ENCODE results near the gene FOXB2. TPM values are rescaled to one million over a fixed set of nuclear protein-coding genes. Genes with fewer than 3 reads are reported as not detected.

FOXB2 gene
- polyA plus RNA-seq, 1 of the 3 experiments (the other 2 are of a cell fraction): not detected

DNA sequence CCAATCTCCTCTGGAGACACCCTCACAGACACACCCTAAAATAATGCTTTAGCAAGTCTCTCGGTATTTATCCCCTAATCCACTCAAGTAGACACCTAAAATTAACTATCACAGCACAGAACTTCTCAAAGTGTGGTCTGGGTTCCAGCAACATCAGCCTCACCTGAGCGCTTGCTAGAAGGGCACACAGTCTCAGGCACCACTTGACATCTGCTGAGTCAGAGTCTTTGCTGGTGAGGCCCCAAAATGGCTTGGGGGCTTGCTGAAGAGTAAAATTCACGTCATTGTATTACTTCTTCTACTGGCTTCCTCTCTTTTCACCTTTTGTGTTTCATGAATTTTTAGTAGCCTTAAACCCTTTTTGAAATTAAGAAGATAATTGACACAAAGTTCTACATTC, 9.0 kb downstream of the FOXB2 start:
- ChIA-PET CTCF (interaction anchor here (1.5 kb wide), 1 partner anchor 14 kb away, joined by 3 read pairs; no protein-coding TSS in a partner anchor), POLR2A (no interaction called here)
- Histone ChIP-seq H3K27ac (ENCODE audit: low read depth in 2 of 2, low read length in 1 of 2) (no peak overlapping the region), H3K9me3 (no peaks in the 10 kb centered on the region), H3K9ac (no peak overlapping the region), H3F3A (replicated peaks; ENCODE audit: insufficient read depth) (no peaks in the 10 kb centered on the region), H3K9me2 (no peaks in the 10 kb centered on the region), H3K4me2 (no peak overlapping the region), H3K27me3 (ENCODE audit: insufficient read depth) (peaks cover 64% of the 10 kb centered on the region), H3K36me3 (replicated peaks in 1 of 2; ENCODE audit: control insufficient read depth in 1 of 2, insufficient read depth in 2 of 2, low read length in 1 of 2) (no peaks in the 10 kb centered on the region), H3K4me3 (ENCODE audit: low read depth in 2 of 2, low read length in 1 of 2) (no peak overlapping the region), H3K79me2 (ENCODE audit: insufficient read depth) (no peaks in the 10 kb centered on the region), H4K20me1 (ENCODE audit: insufficient read depth) (no peaks in the 10 kb centered on the region), H2AFZ (ENCODE audit: low read depth) (no peak overlapping the region), H3K4me1 (ENCODE audit: control insufficient read depth in 1 of 2, insufficient read depth in 2 of 2, low read depth in 1 of 2, low read length in 1 of 2) (no peaks in the 10 kb centered on the region)
- 10% methylated on average over 3 of the region's 3 CpGs for WGBS (ENCODE audit: low lambda C conversion rate)
- TF ChIP-seq GATA2 (CRISPR knock-in tag; IDR thresholded peaks at IDR 0.05): no peak
- TF ChIP-seq FOXM1 (IDR thresholded peaks at IDR 0.05; ENCODE audit: low read depth): no peak
- DNase-seq: no peak

DNA sequence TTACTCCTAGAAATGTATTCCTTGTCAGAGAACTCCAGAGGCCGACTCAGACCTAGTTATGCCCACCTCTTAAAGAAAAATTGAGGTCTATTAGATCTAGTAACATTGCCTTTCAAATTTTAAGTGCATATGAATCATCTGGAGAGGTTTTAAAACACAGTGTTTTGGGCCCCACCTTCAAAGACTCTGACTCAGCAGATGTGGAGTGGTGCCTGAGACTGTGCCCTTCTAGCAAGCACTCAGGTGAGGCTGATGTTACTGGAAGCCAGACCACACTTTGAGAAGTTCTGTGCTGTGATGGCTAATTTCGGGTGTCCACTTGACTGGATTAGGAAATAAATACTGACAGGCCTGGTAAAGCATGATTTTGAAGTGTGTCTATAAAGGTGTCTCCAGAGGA, 10.6 kb downstream of the FOXB2 start:
- TF ChIP-seq EP300 (IDR thresholded peaks at IDR 0.05; ENCODE audit: borderline replicate concordance in 1 of 2, low read depth in 1 of 2, low read length in 1 of 2): no peak
- TF ChIP-seq MEF2A (IDR thresholded peaks at IDR 0.05; ENCODE audit: borderline replicate concordance, low read depth): no peak
- no peak for TF ChIP-seq ZBTB33 (IDR thresholded peaks at IDR 0.05; ENCODE audit: borderline replicate concordance, low read depth)
- TF ChIP-seq POLR2AphosphoS5 (IDR thresholded peaks at IDR 0.05; ENCODE audit: low read depth, low read length): no peak
- no peak for TF ChIP-seq IRF3 (IDR thresholded peaks at IDR 0.05; ENCODE audit: low read depth, low read length)
- no peak for TF ChIP-seq USF2 (IDR thresholded peaks at IDR 0.05; ENCODE audit: borderline replicate concordance, low read depth, low read length)
- TF ChIP-seq RFX5 (IDR thresholded peaks at IDR 0.05; ENCODE audit: low read length): no peak
- no peak for TF ChIP-seq JUND (IDR thresholded peaks at IDR 0.05)
- no peak for TF ChIP-seq YY1 (IDR thresholded peaks at IDR 0.05; ENCODE audit: low read depth)
- no peak for TF ChIP-seq NRF1 (IDR thresholded peaks at IDR 0.05; ENCODE audit: low read depth, low read length)
- TF ChIP-seq TEAD4 (IDR thresholded peaks at IDR 0.05; ENCODE audit: borderline replicate concordance, insufficient read depth): no peak
- TF ChIP-seq, protein P1, sequence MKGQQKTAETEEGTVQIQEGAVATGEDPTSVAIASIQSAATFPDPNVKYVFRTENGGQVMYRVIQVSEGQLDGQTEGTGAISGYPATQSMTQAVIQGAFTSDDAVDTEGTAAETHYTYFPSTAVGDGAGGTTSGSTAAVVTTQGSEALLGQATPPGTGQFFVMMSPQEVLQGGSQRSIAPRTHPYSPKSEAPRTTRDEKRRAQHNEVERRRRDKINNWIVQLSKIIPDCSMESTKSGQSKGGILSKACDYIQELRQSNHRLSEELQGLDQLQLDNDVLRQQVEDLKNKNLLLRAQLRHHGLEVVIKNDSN (IDR thresholded peaks at IDR 0.05; ENCODE audit: borderline replicate concordance, low read depth): no peak
- TF ChIP-seq GATA2 (CRISPR knock-in tag; IDR thresholded peaks at IDR 0.05): no peak
- TF ChIP-seq TCF12 (IDR thresholded peaks at IDR 0.05): no peak
- no peak for TF ChIP-seq FOSL2 (IDR thresholded peaks at IDR 0.05; ENCODE audit: borderline replicate concordance, low read depth)
- no peak for TF ChIP-seq TAF1 (IDR thresholded peaks at IDR 0.05; ENCODE audit: borderline replicate concordance, low read depth, low read length)
- no peak for TF ChIP-seq FOXM1 (IDR thresholded peaks at IDR 0.05; ENCODE audit: low read depth)

More for the DNA sequence above, 10.6 kb downstream of the FOXB2 start:
- Histone ChIP-seq H3K4me3 (ENCODE audit: low read depth in 2 of 2, low read length in 1 of 2) (no peak overlapping the region), H2AFZ (ENCODE audit: low read depth) (no peak overlapping the region), H3K9me2 (no peaks in the 10 kb centered on the region), H4K20me1 (ENCODE audit: insufficient read depth) (no peaks in the 10 kb centered on the region), H3K9ac (no peak overlapping the region), H3K36me3 (replicated peaks in 1 of 2; ENCODE audit: control insufficient read depth in 1 of 2, insufficient read depth in 2 of 2, low read length in 1 of 2) (no peaks in the 10 kb centered on the region), H3K79me2 (ENCODE audit: insufficient read depth) (no peaks in the 10 kb centered on the region), H3K27me3 (ENCODE audit: insufficient read depth) (peaks cover 48% of the 10 kb centered on the region), H3F3A (replicated peaks; ENCODE audit: insufficient read depth) (no peaks in the 10 kb centered on the region), H3K9me3 (no peaks in the 10 kb centered on the region), H3K4me2 (no peak overlapping the region), H3K27ac (ENCODE audit: low read depth in 2 of 2, low read length in 1 of 2) (no peak overlapping the region), H3K4me1 (ENCODE audit: control insufficient read depth in 1 of 2, insufficient read depth in 2 of 2, low read depth in 1 of 2, low read length in 1 of 2) (no peaks in the 10 kb centered on the region)
- ChIA-PET CTCF (no interaction called here), POLR2A (interaction anchor here (0.6 kb wide), 1 partner anchor 148 kb away, joined by 10 read pairs; the partner anchor contains the start of gene VPS13A)
- DNase-seq: no peak
- 0% methylated on average over 2 of the region's 2 CpGs for WGBS (ENCODE audit: low lambda C conversion rate)
